ENCODE measurements around the gene FKBP2.
A peak's percentile ranks its signal among the peaks of the same experiment; 100 is the strongest.

The FKBP2 gene

DNA sequence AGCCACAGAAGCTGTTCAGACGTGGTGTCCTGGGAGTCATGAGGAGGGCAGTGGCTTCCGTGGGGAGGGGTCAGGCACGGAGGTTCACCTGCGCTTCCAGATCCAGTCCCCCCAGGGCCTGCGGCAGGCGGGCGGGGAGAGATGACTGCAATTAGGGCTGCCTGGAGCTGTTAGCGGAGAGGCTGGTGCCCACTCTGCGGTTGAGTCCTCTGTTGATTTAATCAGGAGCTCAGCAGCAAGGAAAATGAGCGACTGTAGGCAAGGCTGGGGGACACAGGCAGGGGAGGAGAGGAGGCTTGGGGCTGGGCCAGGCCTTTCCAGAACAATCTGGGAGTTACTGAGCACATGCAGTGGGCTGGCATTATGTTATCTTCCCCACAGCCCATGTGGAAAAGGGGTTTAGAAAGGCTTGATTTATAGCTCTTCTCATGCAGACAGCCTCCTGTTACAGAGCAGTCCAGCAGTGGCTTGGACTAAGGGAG lies 23.5 kb downstream of the FKBP2 start:
- DNase-seq (ENCODE audit: low spot score), result no peak

DNA sequence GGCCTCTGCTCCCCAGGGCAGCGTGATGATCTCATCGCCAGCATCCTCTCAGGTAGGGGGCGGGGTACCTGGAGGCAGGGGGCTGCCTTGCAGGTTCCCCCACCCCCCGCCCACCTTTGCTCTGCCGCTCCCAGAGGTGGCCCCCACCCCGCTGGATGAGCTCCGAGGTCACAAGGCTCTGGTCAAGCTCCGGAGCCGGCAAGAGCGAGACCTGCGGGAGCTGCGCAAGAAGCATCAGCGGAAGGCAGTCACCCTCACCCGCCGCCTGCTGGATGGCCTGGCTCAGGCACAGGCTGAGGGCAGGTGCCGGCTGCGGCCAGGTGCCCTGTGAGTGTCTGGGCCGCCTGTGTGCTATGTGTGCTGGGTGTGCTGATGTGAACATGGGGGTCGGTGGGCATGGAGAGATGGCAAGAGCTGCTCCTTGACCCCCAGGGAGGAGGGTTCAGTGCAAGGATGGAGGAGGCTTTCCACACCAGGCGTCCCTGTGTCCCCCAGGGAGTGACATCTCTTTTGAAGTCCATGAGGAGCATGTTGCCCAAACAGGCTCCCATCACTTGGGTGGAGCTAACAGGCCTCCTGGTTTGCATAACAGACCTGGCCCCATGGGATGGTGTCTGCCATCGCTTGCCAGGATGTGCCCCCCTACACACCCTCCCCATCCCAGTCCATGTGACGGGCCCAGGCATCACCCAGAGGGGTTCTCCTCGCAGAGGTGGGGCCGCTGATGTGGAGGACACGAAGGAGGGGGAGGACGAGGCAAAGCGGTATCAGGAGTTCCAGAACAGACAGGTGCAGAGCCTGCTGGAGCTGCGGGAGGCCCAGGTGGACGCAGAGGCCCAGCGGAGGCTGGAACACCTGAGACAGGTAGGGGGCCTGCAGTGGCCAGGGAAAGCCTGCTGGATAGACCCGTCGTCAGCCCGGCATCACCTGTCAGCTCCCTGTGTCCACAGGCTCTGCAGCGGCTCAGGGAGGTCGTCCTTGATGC lies 24.6 kb downstream of the FKBP2 start:
- no peak for DNase-seq (ENCODE audit: low spot score)

DNA sequence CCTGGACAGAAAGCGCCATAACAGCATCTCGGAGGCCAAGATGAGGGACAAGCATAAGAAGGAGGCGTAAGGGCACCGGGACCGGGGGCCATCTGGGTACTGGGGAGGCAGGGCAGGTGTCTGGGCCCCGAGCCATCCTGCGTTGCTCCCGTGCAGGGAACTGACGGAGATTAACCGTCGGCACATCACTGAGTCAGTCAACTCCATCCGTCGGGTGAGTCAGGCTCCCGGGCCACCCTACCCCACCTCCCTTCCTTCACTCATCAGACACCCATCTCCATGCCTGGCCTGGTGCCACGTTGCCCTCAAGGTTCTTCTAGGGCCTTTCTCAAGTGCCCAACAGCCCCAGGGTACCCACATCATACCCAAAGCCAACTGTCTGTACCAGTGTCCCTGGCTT lies 25.4 kb downstream of the FKBP2 start:
- DNase-seq (ENCODE audit: low spot score), result peak; percentile 69

DNA sequence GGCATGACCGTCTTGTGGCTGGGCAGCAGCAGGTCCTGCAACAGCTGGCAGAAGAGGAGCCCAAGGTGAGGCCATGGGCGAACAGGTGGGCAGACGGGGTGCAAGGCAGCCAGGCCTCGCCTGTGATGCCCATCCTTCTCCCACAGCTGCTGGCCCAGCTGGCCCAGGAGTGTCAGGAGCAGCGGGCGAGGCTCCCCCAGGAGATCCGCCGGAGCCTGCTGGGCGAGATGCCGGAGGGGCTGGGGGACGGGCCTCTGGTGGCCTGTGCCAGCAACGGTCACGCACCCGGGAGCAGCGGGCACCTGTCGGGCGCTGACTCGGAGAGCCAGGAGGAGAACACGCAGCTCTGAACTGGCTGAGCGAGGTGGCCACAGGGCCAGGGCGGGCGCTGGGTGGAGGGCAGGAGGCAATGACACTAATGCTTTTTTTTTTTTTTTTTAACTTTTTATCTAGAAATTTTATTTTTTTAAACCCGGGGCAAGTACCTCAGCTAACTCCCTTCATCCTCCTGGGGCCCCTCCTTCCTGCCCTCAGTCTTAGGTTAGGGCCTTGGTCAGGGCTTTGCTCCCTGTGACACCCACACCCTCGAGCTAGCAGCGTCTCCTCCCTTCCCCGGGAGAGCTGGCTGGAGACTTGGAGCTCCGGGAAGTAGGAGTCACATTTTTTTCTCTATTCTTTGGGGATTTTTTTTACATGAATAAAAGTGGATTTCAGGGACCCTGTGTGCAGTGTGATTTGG lies 26.5 kb downstream of the FKBP2 start:
- no peak for DNase-seq (ENCODE audit: low spot score)

DNA sequence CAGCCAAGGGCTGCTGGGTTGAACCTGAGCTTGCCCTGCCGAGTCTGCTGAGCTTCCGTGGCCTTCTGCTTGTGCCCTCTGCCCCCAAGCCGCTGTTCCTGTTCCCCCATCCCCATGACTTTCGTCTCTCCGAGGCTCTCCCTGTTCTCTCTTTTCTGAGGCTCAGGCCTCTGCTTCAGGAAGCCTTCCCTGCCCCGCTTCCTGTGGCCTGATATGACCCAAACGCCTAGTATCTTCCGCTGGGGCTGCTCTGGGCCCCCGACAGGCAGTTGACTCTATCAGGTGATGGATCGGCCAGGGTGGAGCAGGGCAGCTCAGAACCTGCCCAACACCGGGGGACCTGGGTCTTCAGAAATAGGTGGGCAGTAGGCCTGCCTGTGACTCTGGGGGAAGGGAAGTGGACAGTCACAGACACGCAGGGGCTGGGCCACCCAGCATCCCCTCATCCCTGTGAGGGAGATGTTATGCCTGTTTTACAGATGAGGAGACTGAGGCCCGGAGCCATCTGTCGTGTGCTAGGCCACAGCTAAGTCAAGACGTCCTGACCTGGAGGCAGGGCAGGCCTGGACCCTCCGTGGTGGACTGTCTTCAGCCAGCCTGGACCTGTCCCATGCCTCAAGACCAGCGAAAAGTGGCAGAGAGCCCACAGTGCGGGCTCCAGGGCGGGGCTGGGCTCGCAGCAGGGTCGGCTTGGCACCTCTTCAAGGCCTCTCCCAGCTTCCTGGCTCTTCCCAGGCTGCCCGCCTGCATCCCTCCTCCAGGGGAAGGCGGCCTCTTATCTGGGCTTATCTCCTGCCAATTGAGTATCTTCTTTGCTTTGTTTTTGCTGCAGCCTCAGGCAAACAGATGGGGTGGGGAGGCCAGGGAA lies 27.4 kb downstream of the FKBP2 start:
- DNase-seq (ENCODE audit: low spot score), result peak; percentile 25

DNA sequence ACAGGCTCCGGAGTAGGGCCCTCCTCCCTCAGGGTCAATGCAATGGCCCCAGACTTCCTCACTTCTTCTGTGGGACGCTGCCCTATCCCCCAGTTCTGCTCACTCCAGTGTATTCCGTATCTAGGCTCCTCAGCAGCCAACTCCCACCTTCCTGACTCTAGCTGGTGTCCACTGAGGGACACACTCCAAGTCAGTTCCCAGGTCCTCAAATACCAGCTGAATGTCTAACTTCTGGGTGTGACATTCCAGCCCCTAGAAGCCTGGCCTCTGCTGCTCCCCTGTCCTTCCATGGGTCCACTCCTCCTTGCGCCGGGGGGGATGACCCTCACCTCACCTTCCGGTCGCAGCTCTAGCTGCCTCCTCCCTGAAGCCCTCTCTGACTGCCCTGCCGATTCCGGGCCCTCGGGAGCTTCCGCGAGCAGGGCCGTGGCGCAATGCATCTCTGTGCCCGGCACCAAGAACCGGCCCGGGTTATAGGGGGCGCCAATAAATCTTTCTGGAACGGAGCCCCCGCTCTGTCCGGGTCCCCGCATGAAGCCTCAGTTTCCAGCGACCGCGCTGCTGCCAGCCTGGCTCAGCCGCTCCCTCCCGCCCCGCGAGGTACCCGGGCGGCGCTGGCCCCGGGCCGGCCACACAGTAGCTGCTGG lies 28.1 kb downstream of the FKBP2 start:
- peak; percentile 81 for DNase-seq (ENCODE audit: low spot score)

DNA sequence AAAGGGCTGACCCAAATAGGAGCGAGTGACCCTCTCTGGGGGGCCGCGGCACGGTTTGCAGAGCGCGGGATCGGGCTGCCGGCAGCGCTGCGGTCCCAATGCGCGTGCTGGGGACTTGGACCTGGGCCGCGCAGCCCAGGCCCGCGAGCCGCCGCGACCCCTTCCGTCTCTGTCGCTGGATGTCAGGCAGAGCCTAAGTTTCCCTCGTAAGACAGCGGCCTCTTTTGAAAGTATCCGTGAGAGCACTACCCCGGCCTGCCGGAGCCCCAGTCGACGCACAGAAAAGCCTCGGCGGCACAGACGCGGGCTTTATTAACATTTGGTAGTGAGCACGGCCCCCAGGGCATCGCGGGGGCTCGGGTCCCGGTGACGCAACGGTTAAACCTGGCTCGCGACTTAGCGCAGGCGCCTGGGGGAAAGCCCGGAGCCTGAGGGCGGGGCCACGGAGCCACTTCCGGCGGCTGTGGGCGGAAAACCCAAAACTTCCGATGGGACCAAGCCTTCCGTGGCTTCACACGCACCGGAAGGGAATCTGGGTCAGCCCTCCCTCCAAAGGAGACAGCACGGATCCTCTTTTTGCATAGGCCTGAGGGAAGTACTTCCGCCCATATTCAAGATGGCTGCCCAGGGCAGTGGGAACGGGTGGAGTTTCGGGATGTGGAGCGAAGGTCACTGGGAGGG lies 28.8 kb downstream of the FKBP2 start:
- DNase-seq (ENCODE audit: low spot score), result peak; percentile 99

DNA sequence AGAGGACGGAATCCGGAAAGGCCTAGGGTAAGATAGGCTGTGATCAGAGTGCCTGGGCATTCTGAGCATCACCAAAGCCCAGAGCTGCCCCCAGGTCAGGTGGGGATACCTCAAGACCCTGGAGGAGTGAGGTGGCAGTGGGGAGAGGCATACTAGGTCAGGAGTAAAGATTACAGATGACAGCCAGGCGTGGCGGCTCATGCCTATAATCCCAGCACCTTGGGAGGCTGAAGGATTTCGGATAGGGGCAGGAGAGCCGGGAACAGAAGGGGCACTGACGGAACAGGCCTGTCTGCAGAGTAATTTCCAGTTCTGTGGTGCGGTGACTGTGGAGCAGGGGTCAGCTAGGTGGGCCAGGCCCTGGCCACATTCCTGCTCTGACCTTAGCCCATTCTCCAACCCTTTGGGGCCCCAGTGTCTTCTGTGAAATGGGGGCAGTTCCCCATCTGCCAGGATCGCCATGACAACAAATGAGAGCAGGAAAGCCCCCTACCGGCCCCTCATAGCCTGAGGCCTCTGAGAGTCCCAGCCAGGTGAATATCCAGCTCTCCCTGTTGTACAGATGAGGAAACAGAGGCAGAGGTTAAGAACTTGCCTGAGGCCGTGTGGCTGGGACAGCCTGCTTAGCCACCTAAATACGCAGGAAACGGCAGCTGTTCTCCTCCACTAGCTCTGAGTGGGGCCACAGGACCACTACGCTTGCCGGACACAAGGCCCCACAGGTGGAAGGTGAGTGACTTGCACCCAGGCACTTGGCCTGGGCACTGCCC lies 34.3 kb downstream of the FKBP2 start:
- DNase-seq (ENCODE audit: low spot score), result no peak

DNA sequence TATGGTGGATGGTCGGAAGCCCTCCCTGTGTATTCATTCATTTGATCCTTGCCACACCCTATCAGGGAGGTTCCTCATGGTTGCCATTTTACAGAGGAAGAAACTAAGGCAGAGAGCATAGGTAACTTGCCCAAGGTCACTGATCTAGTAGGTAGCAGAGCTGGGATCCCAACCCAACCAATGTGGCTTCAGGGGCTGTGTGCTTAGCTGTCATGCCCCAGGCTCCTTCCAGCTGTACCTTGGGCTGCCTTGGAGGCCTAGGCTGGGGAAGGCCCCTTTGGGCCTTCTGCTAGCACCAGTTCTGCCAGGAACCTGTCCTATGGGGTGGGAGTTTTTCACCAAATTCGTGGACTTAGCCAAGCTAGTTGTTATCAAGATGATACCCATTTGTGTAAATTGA lies 34.9 kb downstream of the FKBP2 start:
- no peak for DNase-seq (ENCODE audit: low spot score)

DNA sequence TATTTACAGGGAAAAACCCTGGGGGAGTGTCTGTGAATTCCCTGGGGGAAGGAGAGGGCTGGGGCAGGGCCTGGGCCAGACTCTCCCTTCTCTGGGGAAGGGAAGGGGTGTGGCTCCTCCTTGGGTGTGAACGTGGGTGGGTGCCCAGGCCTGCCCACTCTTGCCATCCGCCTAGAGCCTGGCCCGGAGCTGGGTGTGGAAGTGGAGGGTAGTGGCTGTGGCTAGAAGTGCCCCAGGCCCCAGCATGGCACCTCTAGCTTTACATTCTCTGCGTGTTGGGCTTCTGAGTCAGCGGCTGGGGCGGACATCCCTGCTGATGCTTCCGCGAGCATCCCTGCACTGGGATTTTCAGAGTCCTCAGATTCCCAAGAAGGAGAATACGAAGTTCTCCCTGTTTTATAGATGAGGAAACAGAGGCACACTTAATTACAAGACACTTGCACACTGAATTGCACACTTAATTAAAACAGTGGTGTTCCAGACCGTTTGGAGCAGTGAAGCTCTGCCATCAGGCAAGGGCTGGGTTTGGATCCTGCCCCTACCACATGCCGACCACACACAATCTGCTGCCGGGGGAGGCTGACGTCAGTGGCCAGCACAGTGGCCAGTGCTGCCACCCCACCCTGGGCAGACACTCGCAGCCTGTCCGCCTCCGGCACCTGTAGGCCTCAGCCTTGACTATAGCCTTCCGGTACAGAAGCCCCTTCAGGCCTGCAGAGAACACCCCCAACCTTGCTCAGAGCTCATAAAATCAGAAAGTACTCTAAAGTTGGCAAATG lies 35.9 kb downstream of the FKBP2 start:
- no peak for DNase-seq (ENCODE audit: low spot score)

DNA sequence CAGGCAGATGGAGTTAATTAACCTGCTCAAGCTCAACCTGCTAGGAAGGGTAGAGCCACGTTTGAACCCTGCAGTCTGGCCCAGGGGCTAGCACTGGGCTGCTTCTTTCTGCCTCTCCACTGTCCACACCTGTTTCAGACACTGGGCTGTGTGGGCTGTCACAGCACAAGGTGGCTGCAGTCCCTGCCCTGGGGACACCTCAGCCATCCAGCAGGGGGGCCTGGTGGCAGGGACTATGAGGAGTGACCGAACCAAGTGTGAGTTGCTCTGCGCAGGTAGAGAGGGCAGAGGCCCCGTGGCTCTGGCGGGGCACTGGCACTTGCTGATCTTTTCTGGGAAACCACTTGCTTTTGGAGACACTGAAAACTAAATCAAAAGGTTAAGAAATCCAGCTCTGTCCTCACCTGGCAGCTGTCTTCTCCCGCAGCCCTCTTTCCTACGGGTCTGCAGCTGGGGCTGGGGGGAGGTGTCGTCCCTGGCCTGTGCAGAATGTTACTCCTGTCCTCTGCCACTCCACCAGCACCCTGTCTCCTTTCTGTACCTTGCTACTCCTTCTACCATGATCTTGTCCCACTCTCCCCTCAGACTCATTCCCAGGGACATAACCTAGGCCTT lies 37.8 kb downstream of the FKBP2 start:
- no peak for DNase-seq (ENCODE audit: low spot score)

DNA sequence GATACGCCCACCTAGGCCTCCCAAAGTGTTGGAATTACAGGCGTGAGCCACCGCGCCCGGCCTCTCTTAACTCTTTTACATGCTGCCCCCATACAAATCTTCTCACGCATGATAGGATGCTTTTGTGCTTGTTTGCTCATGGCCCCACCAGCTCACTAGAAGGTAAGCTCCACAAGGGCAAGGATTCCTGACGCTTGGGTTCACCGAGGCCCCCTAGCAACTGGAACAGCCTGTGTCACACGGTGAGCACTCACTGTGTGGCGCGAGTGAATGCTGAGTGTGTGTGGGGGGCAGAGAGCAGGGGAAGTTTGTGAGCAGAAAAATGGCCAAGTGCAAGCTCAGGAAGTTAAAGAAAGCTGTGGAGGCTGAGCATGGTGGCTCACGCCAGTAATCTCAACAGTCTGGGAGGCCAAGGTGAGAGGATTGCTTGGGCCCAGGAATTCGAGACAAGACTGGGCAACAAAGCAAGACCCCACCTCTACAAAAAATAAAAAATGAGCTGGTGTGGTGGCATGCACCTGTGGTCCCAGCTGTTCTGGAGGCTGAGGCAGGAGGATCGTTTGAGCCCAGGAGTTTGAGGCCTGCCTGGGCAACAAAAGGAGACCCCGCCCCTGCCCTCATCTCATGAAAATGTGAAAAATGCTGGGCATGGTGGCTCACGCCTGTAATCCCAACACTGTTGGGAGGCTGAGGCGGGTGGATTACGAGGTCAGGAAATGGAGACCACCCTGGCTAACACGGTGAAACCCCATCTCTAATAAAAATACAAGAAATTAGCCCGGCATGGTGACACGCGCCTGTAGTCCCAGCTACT lies 41.3 kb downstream of the FKBP2 start:
- DNase-seq (ENCODE audit: low spot score), result no peak

DNA sequence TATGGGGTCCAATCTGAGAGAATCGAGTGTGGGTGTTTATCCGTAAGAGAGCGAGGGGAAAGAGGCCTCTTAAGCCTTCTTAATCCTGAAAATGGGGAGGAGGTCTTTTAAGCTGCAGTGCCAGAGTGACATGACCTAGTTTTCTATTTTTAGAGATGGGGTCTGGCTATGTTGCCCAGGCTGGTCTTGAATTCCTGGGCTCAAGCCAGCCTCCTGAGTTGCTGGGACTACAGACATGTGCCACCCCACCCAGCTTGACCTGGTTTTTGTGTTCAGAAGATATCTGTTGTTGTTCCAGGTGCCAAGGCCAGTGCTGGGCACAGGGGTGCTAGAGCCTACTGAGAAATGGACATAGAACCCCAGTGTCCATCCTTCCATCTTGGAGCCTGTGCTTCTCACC lies 42.2 kb downstream of the FKBP2 start:
- no peak for DNase-seq (ENCODE audit: low spot score)

DNA sequence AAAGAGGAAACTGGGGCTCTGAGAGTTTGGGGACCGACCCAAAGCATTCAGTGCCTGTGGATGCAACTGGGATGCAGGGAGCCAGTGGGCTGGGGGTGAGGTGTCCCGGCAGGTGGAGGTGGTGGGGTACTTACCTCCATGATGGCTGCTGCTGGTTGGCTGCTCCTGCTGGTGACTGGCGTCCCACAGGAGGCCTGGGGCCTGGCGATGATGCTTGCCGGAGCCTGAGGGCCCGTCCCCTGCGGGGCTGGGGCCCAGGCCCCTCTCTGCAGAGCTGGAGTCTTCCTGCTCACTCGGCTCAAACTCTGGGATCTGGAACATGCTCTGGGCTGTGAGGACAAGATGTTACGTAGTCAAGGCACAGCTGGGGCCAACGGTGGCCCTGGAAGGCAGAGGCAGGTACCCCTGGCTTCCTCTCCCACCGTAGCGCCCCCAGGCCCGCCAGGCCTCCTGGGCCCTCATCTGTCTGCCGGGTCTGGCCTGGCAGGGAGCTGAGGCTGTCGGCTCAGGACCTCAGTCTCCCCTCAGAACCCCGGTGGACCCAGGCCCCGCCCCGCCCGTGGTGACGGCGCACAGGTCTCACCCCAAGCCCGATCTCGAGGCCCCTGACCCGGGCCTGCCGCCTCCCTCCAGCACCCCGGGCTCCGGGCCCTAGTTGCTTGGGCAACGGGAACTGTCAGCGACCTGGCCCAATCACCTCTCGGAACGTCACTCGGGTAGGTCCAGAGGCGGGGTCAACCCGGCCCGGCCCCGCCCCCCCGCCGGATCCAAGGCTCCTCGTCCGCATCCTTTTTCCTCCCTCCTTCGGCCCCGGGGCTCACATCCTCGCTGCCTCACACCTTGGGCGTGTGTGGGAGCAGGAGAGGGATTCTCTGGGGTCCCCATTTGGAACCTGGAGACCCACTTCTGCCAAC lies 43.4 kb downstream of the FKBP2 start, which contains the start of gene BAD:
Gene BAD, minus strand, starts transcription at position 618 of the 914 bp plus-strand sequence. Its CDS starts 297 bp downstream, at position 321.
- peak; percentile 93 for DNase-seq (ENCODE audit: low spot score)

DNA sequence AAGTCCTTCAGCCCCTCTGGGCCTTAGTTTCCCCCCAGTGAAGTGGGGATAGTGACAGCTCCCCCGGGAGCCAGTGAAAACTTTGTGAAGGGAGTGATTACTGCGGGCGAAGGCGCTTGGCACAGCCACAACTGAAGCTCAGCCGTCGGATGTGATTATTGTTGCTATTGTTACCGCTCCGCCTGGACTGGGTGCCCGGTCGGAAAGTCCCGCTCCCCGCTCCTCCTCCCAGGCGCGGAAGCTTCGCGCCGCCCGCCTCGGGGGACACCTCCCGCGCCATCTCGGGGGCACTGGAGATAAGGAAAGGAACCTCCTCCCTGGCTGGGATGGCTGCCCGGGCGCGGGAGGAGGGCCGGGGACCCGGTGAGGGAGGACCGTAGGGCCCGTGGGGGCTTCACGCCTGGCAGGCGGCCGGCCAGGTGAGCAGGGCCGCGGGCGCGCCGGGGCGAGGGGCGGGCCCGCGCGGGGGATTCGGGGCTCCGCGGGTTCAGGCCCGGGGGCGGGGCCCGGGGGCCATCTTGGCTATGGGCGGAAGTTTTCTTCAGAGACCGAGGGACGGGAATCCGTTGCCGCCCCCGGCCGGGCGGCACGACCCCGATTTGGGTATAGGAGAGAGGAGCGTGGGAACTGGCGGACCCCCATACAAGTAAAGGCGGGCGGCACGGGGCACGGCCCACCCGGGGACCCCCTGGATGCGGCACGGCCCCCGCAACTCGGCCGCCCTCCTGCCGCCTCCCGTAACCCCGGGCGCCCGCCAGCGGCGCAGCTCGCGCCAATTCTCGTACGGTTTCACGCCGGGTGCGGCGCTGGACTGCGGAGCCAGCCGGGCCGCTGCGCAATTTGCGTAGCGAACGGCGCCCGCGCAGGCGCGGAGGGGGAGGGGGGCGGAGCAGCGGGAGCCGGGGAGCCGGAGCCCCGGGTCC lies 44.3 kb downstream of the FKBP2 start, which contains the start of gene GPR137:
Gene GPR137, plus strand, starts transcription at position 887 of the 923 bp plus-strand sequence. CDS start 677 bp downstream, outside the sequence.
- peak; percentile 63 for DNase-seq (ENCODE audit: low spot score)

All from RKO (cell line).